WI38 (cell line): ENCODE results near the gene POTEE.
"Not testable (repeated sequence)": the region's sequence is repeated elsewhere in the genome, so short reads cannot be mapped to it uniquely, and the experiment has no call there.

ENCODE experiments used
- H3K4me3 ChIP-seq: 2 replicates; pipeline ENCODE4 v1.5.1; 2011; ENCODE audit warnings: low read depth, mild to moderate bottlenecking, control low read depth, low read length
- TF ChIP-seq, protein P1 (sequence below): IDR thresholded peaks from 2 replicates; pipeline ENCODE4 v1.5.1; 2012; ENCODE audit warnings: low read depth, mild to moderate bottlenecking, control low read depth, low read length

The POTEE gene

DNA sequence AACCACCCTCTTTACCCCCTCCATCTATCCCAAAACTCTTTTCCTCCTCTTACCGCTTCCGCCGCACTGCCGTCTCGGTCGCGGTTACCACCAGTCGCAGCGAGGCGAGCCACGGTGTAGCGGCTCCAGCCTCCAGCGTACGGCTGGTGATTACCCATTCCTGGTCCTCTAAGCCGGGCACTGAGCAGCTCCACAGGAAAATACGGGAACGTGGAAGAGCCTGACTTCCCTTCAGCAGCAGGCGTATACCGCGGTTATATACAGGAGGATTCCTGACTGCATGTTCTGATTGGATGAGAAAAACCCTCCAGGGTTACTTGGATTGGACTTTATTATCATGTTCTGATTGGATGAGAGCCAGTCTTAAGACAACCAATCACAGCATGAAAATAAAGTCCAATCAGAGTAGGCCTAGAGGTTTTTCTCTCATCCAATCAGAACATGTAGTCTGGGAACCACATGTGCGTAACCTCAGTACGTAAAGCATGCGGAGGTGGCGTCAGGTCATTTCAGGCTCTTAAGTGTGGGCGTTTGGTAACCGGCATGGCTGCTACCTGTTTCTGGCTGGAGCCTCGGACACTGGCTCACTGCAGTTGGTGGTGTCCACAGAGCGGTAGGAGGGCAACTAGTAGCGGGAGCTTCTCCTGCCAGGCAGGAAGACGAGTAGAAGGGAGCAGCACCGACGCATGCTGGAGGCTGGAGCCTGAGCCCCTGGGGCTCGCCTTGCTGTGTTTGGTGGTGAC lies at the start of gene POTEE:
Gene POTEE (plus strand): TSS at position 507 of the 743 bp plus-strand sequence. CDS start 8,867 bp downstream, outside the sequence.
- not testable (repeated sequence) for H3K4me3 ChIP-seq

GRCh38 chr2:131165562-131165961 lies 43.8 kb upstream of the POTEE start:
- not testable (repeated sequence) for H3K4me3 ChIP-seq

DNA sequence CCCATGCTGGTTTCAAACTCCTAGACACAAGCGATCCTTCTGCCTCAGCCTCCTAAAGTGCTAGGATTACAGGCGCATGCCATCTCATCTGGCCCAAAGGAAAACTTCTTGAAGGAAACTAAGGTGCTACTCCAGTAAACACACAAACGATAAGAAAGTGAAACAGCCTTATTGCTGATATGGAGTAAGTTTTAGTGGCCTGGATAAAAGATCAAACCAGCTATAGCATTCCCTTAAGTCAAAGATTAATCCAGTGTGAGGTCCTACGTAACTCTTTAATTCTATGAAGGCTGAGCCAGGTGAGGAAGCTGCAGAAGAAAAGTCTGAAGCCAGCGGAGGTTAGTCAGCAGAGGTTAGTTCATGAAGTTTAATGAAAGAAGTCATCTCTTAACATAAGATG lies 40.8 kb upstream of the POTEE start:
- TF ChIP-seq, protein P1, sequence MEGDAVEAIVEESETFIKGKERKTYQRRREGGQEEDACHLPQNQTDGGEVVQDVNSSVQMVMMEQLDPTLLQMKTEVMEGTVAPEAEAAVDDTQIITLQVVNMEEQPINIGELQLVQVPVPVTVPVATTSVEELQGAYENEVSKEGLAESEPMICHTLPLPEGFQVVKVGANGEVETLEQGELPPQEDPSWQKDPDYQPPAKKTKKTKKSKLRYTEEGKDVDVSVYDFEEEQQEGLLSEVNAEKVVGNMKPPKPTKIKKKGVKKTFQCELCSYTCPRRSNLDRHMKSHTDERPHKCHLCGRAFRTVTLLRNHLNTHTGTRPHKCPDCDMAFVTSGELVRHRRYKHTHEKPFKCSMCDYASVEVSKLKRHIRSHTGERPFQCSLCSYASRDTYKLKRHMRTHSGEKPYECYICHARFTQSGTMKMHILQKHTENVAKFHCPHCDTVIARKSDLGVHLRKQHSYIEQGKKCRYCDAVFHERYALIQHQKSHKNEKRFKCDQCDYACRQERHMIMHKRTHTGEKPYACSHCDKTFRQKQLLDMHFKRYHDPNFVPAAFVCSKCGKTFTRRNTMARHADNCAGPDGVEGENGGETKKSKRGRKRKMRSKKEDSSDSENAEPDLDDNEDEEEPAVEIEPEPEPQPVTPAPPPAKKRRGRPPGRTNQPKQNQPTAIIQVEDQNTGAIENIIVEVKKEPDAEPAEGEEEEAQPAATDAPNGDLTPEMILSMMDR: no peak
- H3K4me3 ChIP-seq: no peak overlapping the region

- not testable (repeated sequence) for H3K4me3 ChIP-seq
Measured at GRCh38 chr2:131178050-131178449, 31.3 kb upstream of the POTEE start.

GRCh38 chr2:131178721-131179418 lies 30.5 kb upstream of the POTEE start:
- H3K4me3 ChIP-seq: not testable (repeated sequence)

- H3K4me3 ChIP-seq: not testable (repeated sequence)
Measured at GRCh38 chr2:131181451-131181850, 27.9 kb upstream of the POTEE start.

- H3K4me3 ChIP-seq: not testable (repeated sequence)
Measured at GRCh38 chr2:131193421-131193820, 15.9 kb upstream of the POTEE start.

GRCh38 chr2:131196186-131196585 lies 13.2 kb upstream of the POTEE start:
- not testable (repeated sequence) for H3K4me3 ChIP-seq

DNA sequence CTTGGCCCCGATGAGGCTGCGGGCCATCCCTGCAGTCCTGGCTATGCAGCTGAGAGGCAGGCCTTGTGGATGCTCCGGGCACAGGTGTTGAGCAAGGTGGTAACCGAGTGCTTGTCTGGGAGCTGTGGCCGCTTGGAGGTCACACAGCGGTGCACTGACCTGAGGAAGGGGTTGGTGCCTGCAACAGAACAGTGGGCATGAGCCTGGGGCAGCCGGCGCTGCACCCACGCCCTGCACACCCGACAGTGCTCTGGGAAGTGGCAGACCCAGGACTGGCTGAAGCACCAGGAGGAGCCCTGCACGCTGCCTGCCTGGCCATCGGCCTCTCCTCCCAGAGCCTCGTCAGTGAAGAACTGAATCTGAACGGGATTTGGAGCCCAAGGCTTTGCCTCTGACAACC lies 8.2 kb upstream of the POTEE start:
- TF ChIP-seq, protein P1: no peak
- H3K4me3 ChIP-seq: no peak overlapping the region

DNA sequence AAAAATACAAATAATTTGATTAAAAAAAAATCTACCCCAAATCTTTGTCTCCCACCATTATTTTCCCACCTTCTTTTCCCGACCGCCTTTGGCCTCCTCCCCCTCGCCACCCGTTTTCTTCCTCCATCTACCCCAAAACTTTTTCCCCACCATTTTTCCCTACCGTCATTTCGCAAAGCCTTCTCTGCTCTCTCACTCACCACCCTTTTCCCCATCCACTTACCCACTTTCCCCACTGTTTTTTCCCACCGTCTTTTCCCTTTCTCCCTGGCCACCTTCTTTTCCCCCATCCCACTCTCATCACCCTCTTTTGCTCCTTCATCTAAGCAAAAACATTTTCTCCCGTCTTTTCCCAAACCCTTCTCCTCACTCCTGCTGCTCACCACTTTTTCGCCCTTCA lies 1.5 kb upstream of the POTEE start:
- H3K4me3 ChIP-seq: not testable (repeated sequence)

GRCh38 chr2:131209773-131210104 lies 403 bp downstream of the POTEE start:
- not testable (repeated sequence) for H3K4me3 ChIP-seq

DNA sequence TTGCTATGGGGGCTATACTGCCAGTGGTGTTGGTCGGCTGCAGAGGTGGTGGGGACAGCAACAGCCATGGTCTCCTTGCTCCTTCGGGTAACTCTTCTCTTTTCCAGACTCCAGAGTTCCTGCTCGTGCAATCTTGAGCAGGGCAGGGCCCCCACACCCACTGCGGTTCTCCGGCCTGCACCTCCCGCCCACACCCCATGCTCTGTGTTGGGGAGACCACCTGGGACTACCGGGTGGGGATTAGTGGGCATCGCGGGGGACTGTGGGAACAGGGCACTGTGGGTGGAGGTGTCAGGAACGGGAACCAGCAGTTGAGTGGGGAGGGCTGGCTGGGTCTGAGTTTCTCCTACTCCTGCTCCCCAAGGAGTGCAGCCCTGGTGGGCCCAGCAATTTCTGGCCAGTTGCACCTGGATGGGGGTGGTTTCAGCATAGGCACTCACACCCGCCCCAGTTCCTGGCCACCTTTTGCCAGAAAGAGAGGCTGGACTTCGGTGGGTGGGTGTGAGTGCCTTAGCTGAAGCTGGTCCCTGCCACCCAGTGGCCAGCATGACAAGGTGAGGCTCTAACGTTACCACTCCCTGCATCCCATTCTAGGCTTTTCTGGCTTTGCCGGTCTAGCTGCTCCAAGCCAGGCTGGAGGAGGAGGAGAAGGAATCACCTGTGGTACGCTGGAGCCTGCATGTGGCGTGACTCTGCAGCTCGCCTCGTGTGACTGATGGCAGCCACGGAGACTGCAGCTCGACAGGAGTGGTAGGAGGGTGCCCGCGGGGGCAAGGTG lies 1.3 kb downstream of the POTEE start:
- not testable (repeated sequence) for H3K4me3 ChIP-seq

GRCh38 chr2:131217238-131217986 lies 8.1 kb downstream of the POTEE start:
- H3K4me3 ChIP-seq: not testable (repeated sequence)

DNA sequence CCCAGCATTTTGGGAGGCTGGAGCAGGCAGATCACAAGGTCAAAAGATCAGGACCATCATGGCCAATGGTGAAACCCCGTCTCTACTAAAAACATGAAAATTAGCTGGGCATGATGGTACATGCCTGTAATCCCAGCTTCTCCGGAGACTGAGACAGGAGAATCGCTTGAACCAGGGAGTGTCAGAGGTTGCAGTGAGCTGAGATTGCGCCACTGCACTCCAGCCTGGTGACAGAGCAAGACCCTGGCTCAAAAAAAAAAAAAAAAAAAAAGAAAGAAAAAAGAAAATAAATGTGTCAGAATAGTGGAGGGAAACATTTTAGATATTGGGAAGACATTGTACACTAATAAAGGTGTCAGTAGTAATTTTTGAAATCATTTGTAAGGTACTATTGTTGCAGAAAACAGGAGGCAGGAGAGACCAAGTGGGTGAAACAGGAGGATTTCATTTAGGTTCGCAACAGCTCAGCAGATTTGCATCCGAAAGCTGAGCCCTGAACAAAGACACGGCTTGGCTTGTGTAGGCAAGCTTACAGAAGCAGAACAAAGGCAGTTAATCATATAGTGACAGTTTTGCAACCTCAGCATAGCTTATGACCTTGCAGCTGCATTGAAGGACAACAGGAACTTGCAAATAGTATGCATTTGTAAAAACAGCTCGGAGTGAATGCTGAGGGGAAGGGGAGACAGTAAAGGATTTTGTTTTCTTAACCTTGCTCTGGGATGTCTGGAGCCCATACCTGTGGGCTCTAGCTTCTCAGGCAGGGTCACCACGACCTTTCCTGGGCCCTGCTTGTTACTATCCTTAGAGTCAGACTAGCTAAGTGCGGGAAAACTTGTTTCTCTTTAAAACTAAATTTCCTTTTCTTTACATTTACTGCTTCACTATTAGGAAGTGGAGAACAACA lies 26.5 kb downstream of the POTEE start:
- H3K4me3 ChIP-seq: not testable (repeated sequence)
